ENCODE data around the gene KIRREL3.

The KIRREL3 gene

DNA sequence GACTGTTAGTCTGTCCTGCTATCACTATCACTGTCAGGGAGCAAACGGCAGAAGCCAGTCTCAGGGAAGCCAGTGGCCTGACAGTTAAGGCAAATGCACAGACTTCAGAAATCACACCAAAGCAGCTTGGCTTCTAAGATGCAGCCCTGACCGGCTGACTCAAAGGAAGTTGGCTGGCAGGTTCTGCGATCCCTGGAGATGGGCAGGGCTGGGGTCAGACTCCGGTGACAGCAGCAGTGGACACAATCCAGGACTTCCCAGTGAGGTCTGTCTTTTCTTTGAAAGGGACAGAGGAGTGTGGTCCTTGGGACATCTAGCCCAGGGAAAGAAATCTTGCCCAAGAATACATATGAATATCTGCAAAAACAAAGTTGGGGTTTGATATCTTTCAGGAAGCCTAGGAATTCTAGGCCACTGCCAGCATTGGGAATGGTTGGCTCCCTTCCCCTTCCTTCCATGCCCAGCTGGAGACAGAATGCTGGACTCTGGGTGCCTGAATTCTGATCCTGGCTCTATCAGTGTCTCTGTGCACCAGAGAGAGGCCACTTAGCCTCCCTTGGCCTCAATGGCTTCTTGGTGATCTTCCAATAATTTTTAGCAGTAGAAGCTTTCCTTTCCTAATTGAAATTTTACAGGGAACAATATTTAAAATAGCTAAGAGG lies 108.9 kb downstream of the KIRREL3 start:
- TF ChIP-seq, protein P1, sequence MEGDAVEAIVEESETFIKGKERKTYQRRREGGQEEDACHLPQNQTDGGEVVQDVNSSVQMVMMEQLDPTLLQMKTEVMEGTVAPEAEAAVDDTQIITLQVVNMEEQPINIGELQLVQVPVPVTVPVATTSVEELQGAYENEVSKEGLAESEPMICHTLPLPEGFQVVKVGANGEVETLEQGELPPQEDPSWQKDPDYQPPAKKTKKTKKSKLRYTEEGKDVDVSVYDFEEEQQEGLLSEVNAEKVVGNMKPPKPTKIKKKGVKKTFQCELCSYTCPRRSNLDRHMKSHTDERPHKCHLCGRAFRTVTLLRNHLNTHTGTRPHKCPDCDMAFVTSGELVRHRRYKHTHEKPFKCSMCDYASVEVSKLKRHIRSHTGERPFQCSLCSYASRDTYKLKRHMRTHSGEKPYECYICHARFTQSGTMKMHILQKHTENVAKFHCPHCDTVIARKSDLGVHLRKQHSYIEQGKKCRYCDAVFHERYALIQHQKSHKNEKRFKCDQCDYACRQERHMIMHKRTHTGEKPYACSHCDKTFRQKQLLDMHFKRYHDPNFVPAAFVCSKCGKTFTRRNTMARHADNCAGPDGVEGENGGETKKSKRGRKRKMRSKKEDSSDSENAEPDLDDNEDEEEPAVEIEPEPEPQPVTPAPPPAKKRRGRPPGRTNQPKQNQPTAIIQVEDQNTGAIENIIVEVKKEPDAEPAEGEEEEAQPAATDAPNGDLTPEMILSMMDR (IDR thresholded peaks at IDR 0.05; ENCODE audit: extremely low read depth, insufficient read depth, missing control alignments): no peak

DNA sequence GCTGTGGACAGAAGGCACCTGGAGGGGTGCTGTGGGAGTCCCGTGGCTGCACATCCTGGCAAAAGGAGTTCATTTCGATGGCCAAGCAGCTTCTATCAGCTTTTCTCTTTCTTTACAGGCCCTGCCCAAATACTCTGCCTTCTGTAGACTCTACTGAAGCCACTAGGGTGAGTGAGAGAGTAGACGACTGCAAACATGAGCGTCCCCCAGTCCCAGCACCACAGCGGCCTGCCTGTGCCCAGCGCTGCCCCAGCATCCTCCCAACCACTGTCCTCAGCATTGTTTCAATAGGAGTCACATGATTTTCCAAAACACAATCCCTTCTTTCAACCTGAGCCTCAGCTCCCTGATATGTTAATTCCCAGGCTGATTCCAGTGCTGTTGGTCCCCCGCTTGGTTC lies 110.0 kb downstream of the KIRREL3 start:
- in situ Hi-C loops (cut with MboI; ENCODE audit: low pct_unique_long_range_greater_than_20kb, low sequenced_read_pairs, unreplicated experiment): no loop called here
- no peak for DNase-seq (ENCODE audit: low spot score)
- TF ChIP-seq, protein P1 (IDR thresholded peaks at IDR 0.05; ENCODE audit: extremely low read depth, insufficient read depth, missing control alignments): no peak

More for the DNA sequence above, 108.9 kb downstream of the KIRREL3 start:
- in situ Hi-C loops (cut with MboI; ENCODE audit: low pct_unique_long_range_greater_than_20kb, low sequenced_read_pairs, unreplicated experiment): no loop called here
- no peak for DNase-seq (ENCODE audit: low spot score)

DNA sequence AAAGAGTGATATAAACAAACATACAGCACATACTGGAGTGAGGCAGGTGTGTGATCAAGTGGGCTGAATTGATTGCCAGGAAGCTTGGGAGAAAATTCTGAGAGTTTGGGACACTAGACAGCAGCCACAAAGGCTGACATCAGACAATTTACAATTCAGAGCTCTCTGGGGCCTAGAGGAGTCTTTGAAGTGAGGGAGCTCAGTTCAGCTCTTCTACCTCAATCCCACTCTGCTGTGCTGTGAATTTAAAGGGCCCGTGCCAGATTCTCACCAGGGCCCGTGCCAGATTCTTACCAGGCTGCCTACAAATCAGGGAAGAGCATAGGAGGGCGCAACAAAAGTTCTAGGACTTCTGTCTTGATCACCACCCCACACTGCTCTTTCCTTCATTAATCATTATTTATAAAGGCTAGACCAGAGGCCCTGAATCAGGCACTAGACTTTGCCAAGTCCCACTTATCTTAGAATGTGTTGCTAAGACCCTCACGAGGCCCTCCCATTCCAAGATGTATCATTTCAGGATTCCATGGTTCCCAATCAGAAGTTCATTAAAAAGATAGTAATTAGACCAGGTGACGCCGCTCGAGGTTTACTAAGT lies 112.4 kb downstream of the KIRREL3 start:
- TF ChIP-seq, protein P1 (IDR thresholded peaks at IDR 0.05; ENCODE audit: extremely low read depth, insufficient read depth, missing control alignments): no peak
- no peak for DNase-seq (ENCODE audit: low spot score)
- in situ Hi-C loops (cut with MboI; ENCODE audit: low pct_unique_long_range_greater_than_20kb, low sequenced_read_pairs, unreplicated experiment): no loop called here

DNA sequence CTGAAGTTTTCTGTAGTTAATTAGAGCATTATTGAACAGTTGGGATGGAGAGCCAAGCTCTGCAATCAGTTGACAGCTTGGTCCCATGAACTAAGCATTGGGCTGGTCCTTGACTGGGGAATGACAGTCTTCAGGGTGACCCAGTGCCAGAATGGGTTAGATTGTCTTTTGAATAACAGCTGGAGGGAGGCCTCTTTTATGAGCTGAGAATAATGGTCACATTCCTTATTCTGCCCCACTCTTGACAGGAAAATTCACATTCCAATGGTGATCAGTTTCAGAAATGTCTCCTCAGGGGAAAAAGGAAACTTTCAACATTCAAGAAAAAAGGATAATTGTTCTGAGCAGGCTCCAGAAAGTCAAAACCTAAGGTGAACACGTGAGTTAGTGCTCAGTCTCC lies 113.9 kb downstream of the KIRREL3 start:
- DNase-seq (ENCODE audit: low spot score): no peak
- TF ChIP-seq, protein P1 (IDR thresholded peaks at IDR 0.05; ENCODE audit: extremely low read depth, insufficient read depth, missing control alignments): no peak
- in situ Hi-C loops (cut with MboI; ENCODE audit: low pct_unique_long_range_greater_than_20kb, low sequenced_read_pairs, unreplicated experiment): no loop called here

DNA sequence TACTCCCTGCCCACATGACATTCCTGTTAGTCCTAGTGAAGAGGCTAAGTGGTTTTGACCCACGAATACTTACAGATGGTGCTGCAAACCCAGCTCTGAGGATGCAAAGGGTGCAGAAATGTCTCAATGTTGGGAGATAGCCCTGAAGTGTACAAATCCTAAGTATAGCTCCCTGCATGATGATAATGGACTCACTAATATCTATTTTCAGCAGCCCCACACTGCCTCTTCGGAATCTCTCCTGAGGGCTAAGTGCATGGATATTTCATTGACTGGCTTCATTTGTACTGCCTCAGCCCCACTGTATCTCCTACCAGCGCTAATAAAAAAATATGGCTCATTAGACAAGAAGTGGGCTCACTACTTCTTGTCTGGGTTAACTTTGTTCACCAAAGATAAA lies 114.5 kb downstream of the KIRREL3 start:
- in situ Hi-C loops (cut with MboI; ENCODE audit: low pct_unique_long_range_greater_than_20kb, low sequenced_read_pairs, unreplicated experiment): no loop called here
- DNase-seq (ENCODE audit: low spot score): no peak
- TF ChIP-seq, protein P1 (IDR thresholded peaks at IDR 0.05; ENCODE audit: extremely low read depth, insufficient read depth, missing control alignments): no peak

DNA sequence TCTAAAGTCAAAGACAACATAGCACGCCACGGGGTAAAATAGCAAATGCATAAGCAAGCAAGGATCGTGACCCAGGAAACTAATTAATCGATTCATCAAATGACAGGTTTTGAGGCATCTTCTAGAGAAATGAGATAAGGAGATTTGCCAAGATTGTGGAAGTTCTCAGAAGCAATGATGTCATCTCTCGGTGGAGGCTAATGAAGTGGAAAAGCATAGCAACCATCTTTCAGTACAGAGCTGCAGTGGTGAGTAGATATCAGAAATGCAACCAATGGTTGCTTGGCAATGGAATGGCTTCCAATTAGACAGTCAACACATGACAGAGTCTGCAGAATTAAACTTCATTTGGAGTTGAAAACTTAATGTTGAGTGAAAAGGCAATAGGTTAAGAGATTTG lies 116.0 kb downstream of the KIRREL3 start:
- in situ Hi-C loops (cut with MboI; ENCODE audit: low pct_unique_long_range_greater_than_20kb, low sequenced_read_pairs, unreplicated experiment): no loop called here

More for the DNA sequence above, 116.0 kb downstream of the KIRREL3 start:
- TF ChIP-seq, protein P1 (IDR thresholded peaks at IDR 0.05; ENCODE audit: extremely low read depth, insufficient read depth, missing control alignments): no peak
- no peak for DNase-seq (ENCODE audit: low spot score)

Measured in GM13977 (cell line).